ENCODE results near the gene HCCS. TPM values are rescaled to one million over a fixed set of nuclear protein-coding genes. Genes with fewer than 3 reads are reported as not detected.

Gene HCCS
- total and polyA plus RNA-seq, 4 experiments from 2014 or later: 12.8 to 30.4 (median 21.0) TPM

DNA sequence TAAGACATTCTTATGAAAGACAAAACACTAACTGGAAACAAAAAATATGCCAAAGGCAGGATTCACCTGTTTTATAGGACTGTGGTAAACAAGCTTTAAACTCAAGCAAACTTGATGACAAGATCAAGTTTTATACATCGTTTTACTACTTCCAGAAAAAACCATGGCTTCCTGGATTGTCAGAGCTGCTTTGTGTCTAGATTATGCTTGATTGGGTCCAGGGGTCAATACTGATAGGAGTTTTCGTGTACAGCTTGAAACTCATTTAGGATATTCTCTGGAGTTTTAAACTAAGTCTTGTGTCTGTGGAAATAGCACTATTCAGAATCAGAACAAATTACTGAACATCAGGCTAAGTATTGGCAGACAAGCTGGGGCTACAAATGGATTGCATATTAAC is 13.0 kb downstream of the HCCS start:
- H3K27ac Mint-ChIP-seq: no peak overlapping the region
- H3K36me3 Mint-ChIP-seq: peaks cover 20 to 27% of the 10 kb centered on the region in 2 donors
- H3K4me3 Mint-ChIP-seq: no peak overlapping the region
- peaks cover 0 to 2% (median 0%) of the 10 kb centered on the region in 8 donors for H3K9me3 Mint-ChIP-seq
- H3K27ac ChIP-seq (ENCODE audit: low read depth, low read length): no peak overlapping the region
- no peak overlapping the region for H3K4me3 ChIP-seq (ENCODE audit: low read length in 2 of 2)
- ChIA-PET CTCF (ENCODE audit: partially characterized antibody) (interaction anchor here (2.0 kb wide), 1 partner anchor 12 kb away, joined by 5 read pairs; no protein-coding TSS in a partner anchor), POLR2A (ENCODE audit: partially characterized antibody) (no interaction called here)
- H3K36me3 ChIP-seq (ENCODE audit: insufficient read depth, low read length): peaks cover 12% of the 10 kb centered on the region
- H3K27me3 ChIP-seq (ENCODE audit: insufficient read depth, low read length): no peaks in the 10 kb centered on the region
- no peaks in the 10 kb centered on the region for H3K27me3 Mint-ChIP-seq
- intact Hi-C loops (cut with micrococcal nuclease): no loop called here
- no peak for DNase-seq
- H3K4me1 Mint-ChIP-seq: no peaks in the 10 kb centered on the region
- H3K9me3 ChIP-seq (ENCODE audit: control insufficient read depth in 1 of 2, low read length in 2 of 2): no peaks in the 10 kb centered on the region
- H3K4me1 ChIP-seq (ENCODE audit: insufficient read depth, low read length): no peaks in the 10 kb centered on the region

DNA sequence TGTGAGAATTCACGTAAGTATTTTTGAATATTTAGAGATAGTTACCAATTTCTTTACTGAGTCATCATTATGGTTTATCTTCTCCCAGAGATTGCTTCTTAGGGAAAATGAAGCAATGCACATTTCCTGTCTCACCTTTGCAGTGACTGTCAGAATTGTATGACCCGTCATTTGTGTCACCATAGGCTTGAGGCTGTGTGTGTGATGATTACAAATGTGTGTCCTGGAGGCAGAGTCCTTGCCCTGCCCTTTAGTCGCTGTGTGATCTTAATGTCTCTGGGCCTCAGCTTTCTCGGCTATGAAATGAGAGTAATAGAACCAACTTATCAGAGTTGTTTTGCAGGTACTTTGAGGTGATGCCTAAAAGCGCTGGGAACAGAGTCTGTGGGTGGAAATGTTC is 13.9 kb downstream of the HCCS start:
- no peak overlapping the region for H3K4me3 Mint-ChIP-seq
- POLR2A ChIA-PET (ENCODE audit: partially characterized antibody): interaction anchor here (1.0 kb wide), 1 partner anchor 24 kb away, joined by 3 read pairs; no protein-coding TSS in a partner anchor
- no peaks in the 10 kb centered on the region for H3K27me3 Mint-ChIP-seq
- H3K27me3 ChIP-seq (ENCODE audit: insufficient read depth, low read length): no peaks in the 10 kb centered on the region
- CTCF ChIA-PET (ENCODE audit: partially characterized antibody): interaction anchor here (1.0 to 2.0 kb wide), 3 partner anchors 11 to 936 kb away, joined by 3 to 5 read pairs (median 5); no protein-coding TSS in a partner anchor
- H3K4me1 Mint-ChIP-seq: no peaks in the 10 kb centered on the region
- DNase-seq: no peak
- no peaks in the 10 kb centered on the region for H3K9me3 ChIP-seq (ENCODE audit: control insufficient read depth in 1 of 2, low read length in 2 of 2)
- H3K36me3 Mint-ChIP-seq: peaks cover 14 to 17% of the 10 kb centered on the region in 2 donors
- no peaks in the 10 kb centered on the region for H3K4me1 ChIP-seq (ENCODE audit: insufficient read depth, low read length)
- peaks cover 4% of the 10 kb centered on the region for H3K36me3 ChIP-seq (ENCODE audit: insufficient read depth, low read length)
- intact Hi-C loops (cut with micrococcal nuclease): no loop called here
- no peak overlapping the region for H3K27ac ChIP-seq (ENCODE audit: low read depth, low read length)
- no peak overlapping the region for H3K27ac Mint-ChIP-seq
- peaks cover 0 to 2% (median 0%) of the 10 kb centered on the region in 8 donors for H3K9me3 Mint-ChIP-seq
- H3K4me3 ChIP-seq (ENCODE audit: low read length in 2 of 2): no peak overlapping the region

DNA sequence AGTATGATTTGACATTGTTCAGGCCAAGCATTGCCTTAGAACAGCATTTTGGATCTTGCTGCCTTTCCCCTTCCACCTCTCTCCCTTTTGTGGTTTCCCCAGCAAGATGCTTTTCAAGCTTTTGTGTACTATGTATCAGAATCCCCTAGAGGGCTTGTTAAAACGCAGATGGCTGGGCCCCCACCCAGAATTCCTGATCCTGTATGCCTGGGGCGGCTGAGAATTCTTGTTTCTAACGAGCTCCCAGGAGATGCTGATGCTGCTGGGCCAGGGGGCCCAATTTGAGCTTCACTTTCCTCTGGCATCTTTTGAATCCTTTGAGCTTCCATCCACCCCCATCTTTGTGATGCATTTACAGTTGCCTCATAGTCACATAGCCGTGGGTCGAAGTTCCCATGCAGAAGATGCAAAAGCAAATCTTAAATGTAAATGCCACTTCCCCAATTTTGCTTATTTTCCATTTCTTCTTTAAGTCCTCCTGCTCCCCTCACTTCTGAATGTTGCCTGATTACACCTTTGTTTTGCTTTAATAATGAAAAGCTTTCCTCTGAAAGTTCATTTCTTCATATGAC is 18.5 kb downstream of the HCCS start:
- Mint-ChIP-seq H3K4me3 (no peak overlapping the region), H3K9me3 (peaks cover 0 to 1% (median 0%) of the 10 kb centered on the region in 8 donors), H3K4me1 (no peaks in the 10 kb centered on the region), H3K27ac (no peak overlapping the region), H3K36me3 (no peaks in the 10 kb centered on the region), H3K27me3 (no peaks in the 10 kb centered on the region)
- POLR2A ChIA-PET (ENCODE audit: partially characterized antibody): no interaction called here
- no peaks in the 10 kb centered on the region for H3K36me3 ChIP-seq (ENCODE audit: insufficient read depth, low read length)
- no peak overlapping the region for H3K4me3 ChIP-seq (ENCODE audit: low read length in 2 of 2)
- intact Hi-C loops (cut with micrococcal nuclease): no loop called here
- H3K27me3 ChIP-seq (ENCODE audit: insufficient read depth, low read length): no peaks in the 10 kb centered on the region
- DNase-seq: no peak
- no peaks in the 10 kb centered on the region for H3K4me1 ChIP-seq (ENCODE audit: insufficient read depth, low read length)
- CTCF ChIA-PET (ENCODE audit: partially characterized antibody): interaction anchor here (1.5 to 1.8 kb wide), 2 partner anchors 14 to 941 kb away, joined by 3 to 4 read pairs; no protein-coding TSS in a partner anchor
- no peaks in the 10 kb centered on the region for H3K9me3 ChIP-seq (ENCODE audit: control insufficient read depth in 1 of 2, low read length in 2 of 2)
- no peak overlapping the region for H3K27ac ChIP-seq (ENCODE audit: low read depth, low read length)

GRCh38 chrX:11130136-11130535 is 19.0 kb downstream of the HCCS start:
- DNase-seq: no peak
- no peaks in the 10 kb centered on the region for H3K27me3 Mint-ChIP-seq
- H3K36me3 Mint-ChIP-seq: no peaks in the 10 kb centered on the region
- H3K27ac ChIP-seq (ENCODE audit: low read depth, low read length): no peak overlapping the region
- H3K4me1 ChIP-seq (ENCODE audit: insufficient read depth, low read length): no peaks in the 10 kb centered on the region
- H3K27me3 ChIP-seq (ENCODE audit: insufficient read depth, low read length): no peaks in the 10 kb centered on the region
- POLR2A ChIA-PET (ENCODE audit: partially characterized antibody): no interaction called here
- H3K9me3 Mint-ChIP-seq: no peaks in the 10 kb centered on the region
- intact Hi-C loops (cut with micrococcal nuclease): no loop called here
- no peaks in the 10 kb centered on the region for H3K9me3 ChIP-seq (ENCODE audit: control insufficient read depth in 1 of 2, low read length in 2 of 2)
- CTCF ChIA-PET (ENCODE audit: partially characterized antibody): interaction anchor here (1.8 kb wide), 1 partner anchor 941 kb away, joined by 4 read pairs; no protein-coding TSS in a partner anchor
- H3K4me3 Mint-ChIP-seq: no peak overlapping the region
- no peaks in the 10 kb centered on the region for H3K36me3 ChIP-seq (ENCODE audit: insufficient read depth, low read length)
- no peak overlapping the region for H3K4me3 ChIP-seq (ENCODE audit: low read length in 2 of 2)
- no peaks in the 10 kb centered on the region for H3K4me1 Mint-ChIP-seq
- no peak overlapping the region for H3K27ac Mint-ChIP-seq

DNA sequence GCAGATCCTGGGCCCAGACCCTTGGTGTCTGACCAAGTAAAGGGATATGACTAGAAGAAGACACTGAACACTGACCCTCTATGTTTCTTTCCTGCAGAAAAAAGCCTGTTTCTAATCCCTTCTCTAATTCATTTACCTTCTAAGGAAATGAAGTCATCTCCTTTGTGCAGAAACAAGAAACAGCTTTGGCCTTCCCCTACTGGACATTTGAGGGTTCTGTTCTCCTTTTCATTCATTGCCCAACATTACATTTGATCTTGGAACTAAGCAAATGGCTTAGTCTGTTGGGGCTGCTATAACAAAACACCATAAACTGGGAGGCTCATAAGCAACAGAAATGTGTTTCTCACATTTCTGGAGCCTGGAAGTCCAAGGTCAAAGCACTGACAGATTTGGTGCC is 20.0 kb downstream of the HCCS start:
- Mint-ChIP-seq H3K4me3 (no peak overlapping the region), H3K27ac (no peak overlapping the region), H3K9me3 (no peaks in the 10 kb centered on the region), H3K4me1 (no peaks in the 10 kb centered on the region), H3K27me3 (no peaks in the 10 kb centered on the region), H3K36me3 (no peaks in the 10 kb centered on the region)
- Histone ChIP-seq H3K36me3 (ENCODE audit: insufficient read depth, low read length) (no peaks in the 10 kb centered on the region), H3K27me3 (ENCODE audit: insufficient read depth, low read length) (no peaks in the 10 kb centered on the region), H3K9me3 (ENCODE audit: control insufficient read depth in 1 of 2, low read length in 2 of 2) (no peaks in the 10 kb centered on the region), H3K4me1 (ENCODE audit: insufficient read depth, low read length) (no peaks in the 10 kb centered on the region), H3K4me3 (ENCODE audit: low read length in 2 of 2) (no peak overlapping the region), H3K27ac (ENCODE audit: low read depth, low read length) (no peak overlapping the region)
- POLR2A ChIA-PET (ENCODE audit: partially characterized antibody): no interaction called here
- CTCF ChIA-PET (ENCODE audit: partially characterized antibody): interaction anchor here (1.8 kb wide), 1 partner anchor 942 kb away, joined by 4 read pairs; no protein-coding TSS in a partner anchor
- DNase-seq: no peak
- intact Hi-C loops (cut with micrococcal nuclease): no loop called here

DNA sequence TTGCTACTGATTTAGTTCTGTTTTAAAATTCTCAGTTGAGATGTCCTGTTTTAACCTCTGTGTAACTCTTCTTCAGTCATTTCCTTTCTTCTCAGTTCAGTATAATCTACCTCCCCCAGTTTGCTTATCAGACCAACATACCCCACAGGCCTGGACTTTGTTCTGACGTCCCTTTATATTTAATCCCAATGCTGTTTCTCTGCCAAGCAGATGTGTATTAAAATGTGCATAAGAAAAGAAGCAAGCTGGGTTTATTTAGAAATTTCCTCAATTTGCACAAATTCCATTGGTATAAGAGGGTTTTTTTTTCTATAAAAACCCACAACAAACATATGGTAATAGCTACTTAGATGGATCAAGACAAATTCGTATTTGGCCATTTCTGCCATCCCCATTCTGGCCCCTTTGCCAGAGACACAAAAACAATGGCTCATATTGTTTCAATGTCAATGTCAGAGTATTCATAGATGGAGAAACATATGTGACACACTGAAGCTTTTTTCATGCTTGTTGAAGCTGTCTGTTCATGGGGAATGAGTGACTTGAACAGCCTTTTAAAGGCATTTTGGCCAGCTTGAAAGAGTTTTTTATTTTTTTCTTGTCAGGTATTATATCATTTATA is 24.5 kb downstream of the HCCS start:
- no peaks in the 10 kb centered on the region for H3K36me3 Mint-ChIP-seq
- H3K9me3 Mint-ChIP-seq: no peaks in the 10 kb centered on the region
- H3K27me3 ChIP-seq (ENCODE audit: insufficient read depth, low read length): no peaks in the 10 kb centered on the region
- H3K27ac ChIP-seq (ENCODE audit: low read depth, low read length): no peak overlapping the region
- CTCF ChIA-PET (ENCODE audit: partially characterized antibody): interaction anchor here (0.9 to 6.6 kb wide), 4 partner anchors 11 to 947 kb away, joined by 3 to 87 read pairs (median 6); no protein-coding TSS in a partner anchor
- H3K4me1 Mint-ChIP-seq: peaks cover 0 to 2% (median 0%) of the 10 kb centered on the region in 4 donors
- H3K27me3 Mint-ChIP-seq: peaks cover 4 to 6% of the 10 kb centered on the region in 2 donors
- intact Hi-C loops (cut with micrococcal nuclease): no loop called here
- POLR2A ChIA-PET (ENCODE audit: partially characterized antibody): no interaction called here
- H3K4me3 ChIP-seq (ENCODE audit: low read length in 2 of 2): no peak overlapping the region
- H3K4me1 ChIP-seq (ENCODE audit: insufficient read depth, low read length): no peaks in the 10 kb centered on the region
- DNase-seq: no peak
- H3K4me3 Mint-ChIP-seq: no peak overlapping the region
- H3K9me3 ChIP-seq (ENCODE audit: control insufficient read depth in 1 of 2, low read length in 2 of 2): no peaks in the 10 kb centered on the region
- peak overlapping the region in 1 of 7 donors; percentile 20 for H3K27ac Mint-ChIP-seq
- no peaks in the 10 kb centered on the region for H3K36me3 ChIP-seq (ENCODE audit: insufficient read depth, low read length)

- ChIA-PET POLR2A (ENCODE audit: partially characterized antibody) (no interaction called here), CTCF (ENCODE audit: partially characterized antibody) (interaction anchor here (0.6 to 6.6 kb wide), 6 partner anchors 10 to 1044 kb away, joined by 3 to 87 read pairs (median 4); no protein-coding TSS in a partner anchor)
- peaks cover 0 to 2% (median 0%) of the 10 kb centered on the region in 4 donors for H3K4me1 Mint-ChIP-seq
- intact Hi-C loops (cut with micrococcal nuclease): loop anchor here (1.0 kb wide), 1 partner anchor 948 kb away; no protein-coding TSS in a partner anchor
- DNase-seq: peak in 4 of 5 donors; percentile 25 to 40 (median 34)
- H3K4me3 Mint-ChIP-seq: no peak overlapping the region
- Histone ChIP-seq H3K4me1 (ENCODE audit: insufficient read depth, low read length) (no peaks in the 10 kb centered on the region), H3K27ac (ENCODE audit: low read depth, low read length) (no peak overlapping the region), H3K27me3 (ENCODE audit: insufficient read depth, low read length) (no peaks in the 10 kb centered on the region), H3K36me3 (ENCODE audit: insufficient read depth, low read length) (no peaks in the 10 kb centered on the region), H3K9me3 (ENCODE audit: control insufficient read depth in 1 of 2, low read length in 2 of 2) (no peaks in the 10 kb centered on the region), H3K4me3 (ENCODE audit: low read length in 2 of 2) (no peak overlapping the region)
- no peak overlapping the region for H3K27ac Mint-ChIP-seq
- H3K27me3 Mint-ChIP-seq: peaks cover 4 to 6% of the 10 kb centered on the region in 2 donors
- H3K9me3 Mint-ChIP-seq: no peaks in the 10 kb centered on the region
- H3K36me3 Mint-ChIP-seq: no peaks in the 10 kb centered on the region
Observed at GRCh38 chrX:11137543-11138139, 26.5 kb downstream of the HCCS start.

All from CD4-positive, alpha-beta memory T cell (primary cell).